GM18873 (cell line): ENCODE measurements around the gene MIER1.

Experiments
- ATAC-seq: cut with Tn5 transposase; IDR thresholded peaks from one replicate; pipeline ENCODE4 v1.9.1; 2021; ENCODE audit warnings: mild to moderate bottlenecking, moderate library complexity, moderate number of reproducible peaks; ENCODE audit not compliant: unreplicated experiment, low FRiP score

The MIER1 gene

GRCh38 chr1:66996018-66996682 is 71.4 kb downstream of the MIER1 start:
- ATAC-seq = no peak

DNA sequence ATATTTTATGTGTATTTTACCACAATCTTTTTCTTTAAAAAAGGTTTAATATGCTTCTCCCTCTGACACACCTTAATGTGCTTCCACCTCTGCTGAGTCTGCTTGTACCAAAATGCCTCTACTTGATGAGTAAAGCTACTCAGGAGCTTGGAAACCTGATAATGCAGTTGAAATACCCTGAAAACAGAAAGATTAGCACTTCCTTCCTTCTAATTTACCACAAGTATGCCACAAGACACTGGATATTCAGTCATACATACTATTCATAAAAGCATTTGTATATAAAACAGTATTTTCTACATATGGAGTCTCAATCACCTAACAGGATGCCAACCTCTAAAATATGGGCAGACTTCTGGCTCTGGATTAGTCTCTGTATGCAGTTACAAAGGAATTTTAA is 74.2 kb downstream of the MIER1 start:
- no peak for ATAC-seq

- no peak for ATAC-seq
Observed at GRCh38 chr1:66999640-67000400, 75.0 kb downstream of the MIER1 start.

GRCh38 chr1:67001682-67002425 is 77.1 kb downstream of the MIER1 start:
- ATAC-seq = no peak

DNA sequence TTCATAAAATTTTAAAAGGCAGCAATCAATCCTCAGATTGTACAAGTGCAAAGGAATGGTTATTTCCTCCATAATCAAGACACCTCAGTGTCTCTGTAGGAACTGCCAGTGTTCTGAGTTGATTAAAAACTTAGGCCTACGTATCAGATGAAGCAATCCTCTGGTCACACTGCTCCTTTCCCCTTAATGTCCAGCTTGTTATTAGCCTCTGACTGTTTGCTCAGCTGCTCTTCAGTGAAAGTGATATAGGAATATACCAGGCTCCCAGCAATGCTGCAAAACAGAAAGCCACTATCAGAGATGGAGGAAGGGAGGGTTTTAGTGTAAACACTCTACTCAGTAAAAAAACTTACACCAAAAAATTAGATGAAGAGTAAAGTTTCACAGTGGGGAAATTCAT is 79.4 kb downstream of the MIER1 start:
- no peak for ATAC-seq

GRCh38 chr1:67005068-67005467 is 80.3 kb downstream of the MIER1 start:
- ATAC-seq = no peak

- no peak for ATAC-seq
Observed at GRCh38 chr1:67009792-67010191, 85.0 kb downstream of the MIER1 start.

DNA sequence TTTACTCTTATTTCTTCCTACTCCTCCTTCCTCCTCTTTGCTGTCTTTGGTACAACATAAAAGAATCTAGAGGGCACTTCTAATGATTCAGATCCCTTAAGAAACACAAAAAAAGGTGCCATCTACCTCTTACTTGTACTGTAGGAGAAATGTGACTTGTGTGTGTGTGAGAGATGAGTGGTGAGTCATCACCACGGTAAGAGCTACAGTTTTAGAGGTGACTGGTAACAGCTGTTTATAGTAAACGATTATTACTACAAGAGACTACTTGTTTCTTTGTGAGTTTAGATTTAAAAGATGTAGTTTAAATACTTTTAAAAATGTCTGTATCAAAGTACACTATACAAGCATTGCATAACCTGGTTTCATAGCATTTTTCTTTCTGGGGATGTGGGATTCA is 88.8 kb downstream of the MIER1 start:
- ATAC-seq = no peak

DNA sequence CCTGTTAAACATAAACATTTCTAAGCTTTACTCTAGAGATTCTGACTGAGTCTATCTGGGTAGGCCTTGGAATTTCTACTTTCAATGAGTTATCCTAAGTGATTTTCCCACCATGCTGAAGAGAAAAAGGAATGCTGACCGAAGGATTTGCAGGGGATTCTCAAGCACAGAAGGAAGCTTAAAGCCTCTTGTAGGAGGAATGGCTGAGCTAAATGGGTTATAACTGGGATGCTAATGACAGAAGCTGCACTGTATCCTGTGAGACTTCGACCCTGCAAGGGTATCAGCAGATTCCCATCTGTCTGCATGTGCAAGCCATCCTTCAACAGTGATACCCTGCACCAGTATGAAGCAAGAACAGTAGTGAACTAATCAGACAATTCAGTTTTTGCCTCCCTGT is 93.8 kb downstream of the MIER1 start:
- ATAC-seq = no peak

DNA sequence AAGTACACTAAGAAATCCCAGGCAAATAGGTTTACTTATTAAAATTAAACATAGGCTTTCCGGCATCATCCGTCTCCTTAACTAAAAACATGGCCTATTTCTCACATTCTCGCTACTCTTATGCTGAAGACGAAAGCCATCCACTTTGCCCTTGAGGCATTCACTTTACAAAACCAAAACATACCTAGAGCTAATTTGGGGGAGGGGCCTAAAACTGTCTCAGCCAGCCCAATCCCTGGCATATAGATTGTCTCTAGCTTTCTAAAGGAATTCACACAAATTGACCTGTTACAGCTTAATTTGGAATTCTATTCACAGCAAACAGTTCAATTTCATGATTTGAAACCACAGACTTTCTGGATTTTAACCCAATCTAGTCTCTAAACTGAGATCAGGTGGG is 94.3 kb downstream of the MIER1 start:
- ATAC-seq = no peak

DNA sequence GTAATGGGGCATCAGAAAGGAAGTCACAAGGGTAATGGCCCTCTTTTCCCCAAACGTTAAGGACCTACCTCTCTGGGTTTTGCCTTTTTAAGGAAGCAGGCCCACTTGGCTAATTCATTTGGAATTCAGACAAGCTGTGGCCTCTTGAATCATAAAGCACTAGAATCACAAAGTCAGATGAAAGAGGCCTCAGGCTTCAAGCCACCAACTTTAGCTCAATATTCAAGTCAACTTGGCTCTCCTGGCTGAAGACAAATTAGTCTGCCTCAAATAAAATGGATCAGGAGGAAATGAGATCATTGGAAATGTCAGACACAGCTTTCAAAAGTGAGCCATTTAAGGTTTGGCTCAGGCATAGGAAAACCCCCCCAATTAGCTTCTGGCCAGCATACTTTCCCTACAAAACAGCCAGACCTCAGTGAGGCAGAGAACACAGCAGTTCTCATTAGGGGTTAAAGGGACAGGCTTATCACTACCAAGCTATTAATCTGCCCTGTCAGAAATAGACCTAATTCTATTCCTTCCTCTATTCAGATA is 94.9 kb downstream of the MIER1 start:
- ATAC-seq = no peak

GRCh38 chr1:67020304-67020703 is 95.5 kb downstream of the MIER1 start:
- ATAC-seq = no peak

DNA sequence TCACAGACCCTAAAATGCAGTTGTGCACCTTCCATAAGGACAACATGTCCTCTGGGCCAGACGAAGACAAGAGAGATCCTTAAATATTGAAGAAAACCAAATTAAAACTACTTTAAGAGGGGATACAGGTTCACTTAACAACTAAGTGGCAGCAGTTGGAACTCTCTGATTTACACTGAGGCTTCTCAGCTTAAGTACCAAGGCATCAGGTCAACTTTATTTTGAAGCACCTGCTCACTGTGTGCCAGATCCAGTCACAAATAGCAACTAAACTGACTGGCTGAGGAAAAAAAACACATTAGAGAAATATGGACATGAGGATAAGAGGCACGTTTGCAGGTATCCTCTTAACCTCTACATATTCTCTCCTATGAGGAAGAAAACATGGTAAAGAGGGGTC is 96.0 kb downstream of the MIER1 start:
- no peak for ATAC-seq

DNA sequence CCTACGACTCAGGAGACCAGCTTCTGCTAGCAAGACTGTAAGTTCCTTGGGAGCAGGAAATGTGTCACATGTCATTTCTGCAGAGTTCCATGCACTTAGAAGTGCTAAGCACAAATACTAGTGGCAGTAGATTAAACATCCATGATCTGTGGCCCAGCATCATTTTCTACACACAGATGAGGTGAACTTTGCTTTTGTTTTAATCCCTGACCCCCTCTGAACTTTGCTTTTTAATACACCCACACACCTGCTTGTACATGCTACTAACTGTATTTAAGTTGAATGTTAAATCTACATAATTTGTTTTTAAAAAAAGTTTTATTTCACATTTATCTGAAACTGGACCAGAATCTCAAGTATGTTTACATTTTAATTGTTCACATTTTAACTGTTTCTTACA is 104.7 kb downstream of the MIER1 start:
- no peak for ATAC-seq

- no peak for ATAC-seq
Observed at GRCh38 chr1:67031121-67031858, 106.5 kb downstream of the MIER1 start.

GRCh38 chr1:67031859-67032247 is 107.1 kb downstream of the MIER1 start:
- no peak for ATAC-seq
